Measurements from ENCODE around the gene MS4A15.

MS4A15 gene

DNA sequence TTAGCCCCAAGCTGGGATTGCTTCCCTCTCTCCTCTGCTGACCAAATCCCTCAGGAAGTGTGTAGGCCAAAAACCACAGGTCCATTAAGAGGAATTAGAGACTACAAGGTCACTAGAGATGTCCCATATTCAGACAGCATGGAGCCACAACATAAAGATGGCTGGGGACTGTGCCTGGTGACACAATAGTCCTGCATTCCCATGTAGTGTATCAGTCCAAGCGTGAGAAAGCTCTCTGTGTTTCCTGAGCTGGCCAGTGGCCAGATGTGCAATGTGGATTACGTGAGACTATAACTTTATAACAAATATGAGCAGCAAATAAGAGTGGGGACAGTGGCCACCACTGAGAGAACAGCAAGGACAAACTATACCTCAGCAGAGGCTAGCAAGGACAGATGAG lies 20.9 kb downstream of the MS4A15 start:
- no peak for DNase-seq (ENCODE audit: low read depth)

DNA sequence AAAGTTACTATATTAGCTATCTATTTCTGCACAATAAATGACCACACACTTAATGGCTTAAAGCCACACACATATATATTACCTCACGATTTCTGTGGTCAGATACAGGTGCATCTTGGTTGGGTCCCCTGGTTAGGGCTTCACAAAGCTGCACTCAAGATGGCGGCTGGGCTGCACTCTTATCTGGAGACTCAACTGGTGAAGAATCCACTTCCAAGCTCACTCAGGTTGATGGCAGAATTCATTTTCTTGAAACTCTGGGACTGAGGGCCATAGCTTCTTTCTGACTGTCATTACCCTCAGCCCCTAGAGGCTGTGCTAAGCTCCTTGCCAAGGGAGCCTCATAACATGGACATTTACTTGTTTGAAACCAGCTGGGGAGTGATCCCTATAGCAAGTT lies 23.4 kb downstream of the MS4A15 start:
- DNase-seq (ENCODE audit: low read depth), result no peak

DNA sequence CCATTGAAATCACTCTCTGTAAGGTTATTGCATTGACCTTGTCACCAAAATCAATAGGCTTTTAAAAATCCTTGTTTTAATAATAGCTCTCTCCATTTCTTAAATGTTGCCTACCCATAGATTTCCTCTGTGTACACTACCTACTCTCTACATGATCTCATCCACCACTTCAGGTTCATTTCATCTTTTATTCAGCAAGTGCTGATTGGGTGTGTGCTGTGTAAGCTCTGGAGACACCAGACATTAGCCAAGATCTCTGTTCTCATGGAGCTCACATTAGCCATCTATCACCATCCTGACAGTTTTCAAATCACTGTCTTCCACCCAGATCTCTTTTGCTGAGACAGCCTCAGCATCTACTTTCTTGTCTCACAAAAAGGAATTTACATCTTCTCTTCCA lies 24.1 kb downstream of the MS4A15 start:
- DNase-seq (ENCODE audit: low read depth), result no peak

DNA sequence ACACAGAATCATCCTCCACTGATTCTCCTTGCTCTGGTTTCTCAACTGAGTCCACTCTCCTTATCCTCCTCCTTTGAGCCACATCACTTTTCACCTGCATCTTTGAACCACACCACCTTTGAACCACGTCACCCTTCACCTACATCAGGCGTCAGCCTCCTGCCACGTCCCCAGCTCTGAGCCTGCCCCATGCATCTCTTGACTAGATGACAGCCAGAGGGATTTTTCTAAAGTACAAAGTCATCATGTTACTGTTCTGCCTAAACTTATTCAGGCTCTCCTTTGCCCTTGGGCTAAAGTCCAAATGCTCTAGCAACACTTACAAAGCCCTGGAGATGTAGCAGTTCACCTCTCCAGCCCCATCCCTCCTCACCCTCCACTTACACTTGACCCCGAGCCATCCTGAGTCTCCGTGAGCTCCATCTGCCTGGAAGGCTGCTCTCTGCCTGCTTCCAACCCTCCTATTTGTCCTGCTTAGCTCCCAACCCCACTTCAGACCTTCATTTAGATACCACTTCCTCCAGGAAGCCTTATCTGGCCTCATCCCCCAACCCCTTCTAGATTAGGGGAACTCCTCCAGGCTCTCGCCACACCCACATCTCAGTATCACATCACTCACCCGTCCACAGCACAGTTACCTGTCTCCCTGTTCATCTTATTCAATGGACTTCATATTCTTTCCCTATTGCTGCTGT lies 24.8 kb downstream of the MS4A15 start:
- DNase-seq (ENCODE audit: low read depth), result no peak

DNA sequence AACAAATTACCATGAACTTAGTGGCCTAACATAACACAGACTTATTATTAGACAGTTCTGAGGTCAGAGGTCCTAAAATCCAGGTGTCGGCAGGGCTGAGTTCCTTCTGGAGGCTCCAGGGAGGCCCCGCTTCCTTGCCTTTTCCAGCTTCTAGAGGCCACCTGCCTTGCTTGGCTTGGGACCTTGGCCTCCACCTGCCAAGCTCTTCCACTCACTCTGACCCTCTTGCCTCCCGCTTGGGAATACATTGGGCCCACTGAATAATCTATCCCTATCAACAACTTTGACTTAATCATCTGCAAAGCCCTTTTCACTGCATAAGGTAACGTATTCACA lies 25.3 kb downstream of the MS4A15 start:
- no peak for DNase-seq (ENCODE audit: low read depth)

DNA sequence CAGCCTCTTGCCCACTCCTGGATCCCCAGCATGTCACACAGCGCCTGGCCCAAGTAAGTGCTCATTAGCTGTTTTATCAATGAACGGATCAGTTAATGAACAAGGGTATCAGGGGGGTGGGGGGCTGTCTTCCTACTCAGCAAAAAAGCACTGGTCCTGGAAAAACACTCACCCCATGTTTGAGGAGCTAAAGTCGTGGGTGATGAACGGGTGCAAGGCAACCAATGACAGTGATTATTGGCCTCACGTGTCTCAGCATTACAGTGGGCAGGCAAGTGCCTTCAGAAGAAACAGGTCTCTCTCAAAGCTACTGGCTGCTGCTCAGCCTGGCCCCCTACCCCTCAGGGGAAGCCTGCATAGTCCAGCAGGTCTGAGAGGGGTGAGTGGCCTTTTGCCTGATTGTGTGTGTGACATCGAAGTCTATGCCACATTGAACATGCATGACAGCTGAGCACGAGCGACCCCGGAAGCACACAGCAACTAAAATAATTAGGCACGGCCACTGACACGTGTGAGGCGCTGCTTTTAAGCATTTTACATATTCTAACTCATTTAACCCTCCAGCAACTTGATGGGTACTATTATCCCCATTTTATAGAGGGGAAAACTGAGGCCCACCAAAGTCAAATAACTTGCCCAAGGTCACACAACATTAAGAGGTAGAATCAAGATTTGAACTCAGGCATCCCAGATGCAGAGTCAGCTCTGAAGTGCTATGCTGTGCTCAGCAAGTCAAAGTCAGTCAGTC lies 25.9 kb downstream of the MS4A15 start:
- DNase-seq (ENCODE audit: low read depth), result no peak

DNA sequence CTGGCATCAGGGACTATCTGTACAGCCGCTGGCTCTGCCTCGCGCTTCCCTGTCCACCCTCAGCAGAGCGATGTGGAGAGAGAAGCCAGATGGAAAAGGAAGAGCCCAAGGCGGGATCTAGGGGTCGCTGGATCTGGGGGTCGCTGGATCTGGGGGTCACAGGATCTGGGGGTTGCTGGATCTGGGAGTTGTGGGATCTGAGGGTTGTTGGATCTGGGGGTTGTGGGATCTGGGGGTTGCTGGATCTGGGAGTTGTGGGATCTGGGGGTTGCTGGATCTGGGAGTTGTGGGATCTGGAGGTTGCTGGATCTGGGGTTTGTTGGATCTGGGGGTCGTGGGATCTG lies 26.4 kb downstream of the MS4A15 start:
- no peak for DNase-seq (ENCODE audit: low read depth)

DNA sequence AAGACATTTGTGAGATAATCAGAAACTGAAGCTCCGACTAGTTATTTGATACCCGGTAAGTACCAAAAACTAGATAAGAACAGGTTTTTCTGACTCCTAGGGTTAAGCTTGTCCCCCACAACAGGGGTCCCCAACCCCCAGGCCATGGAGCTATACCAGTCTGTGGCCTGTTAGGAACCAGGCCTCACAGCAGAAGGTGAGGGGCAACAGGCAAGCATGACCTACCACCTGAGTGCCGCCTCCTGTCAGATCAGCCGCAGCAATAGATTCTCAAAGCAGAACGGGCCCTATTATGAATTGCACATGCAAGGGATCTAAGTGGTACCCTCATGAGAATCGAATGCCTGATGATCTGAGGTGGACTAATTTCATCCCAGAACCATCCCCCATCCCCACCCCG lies 27.2 kb downstream of the MS4A15 start:
- DNase-seq (ENCODE audit: low read depth), result no peak

DNA sequence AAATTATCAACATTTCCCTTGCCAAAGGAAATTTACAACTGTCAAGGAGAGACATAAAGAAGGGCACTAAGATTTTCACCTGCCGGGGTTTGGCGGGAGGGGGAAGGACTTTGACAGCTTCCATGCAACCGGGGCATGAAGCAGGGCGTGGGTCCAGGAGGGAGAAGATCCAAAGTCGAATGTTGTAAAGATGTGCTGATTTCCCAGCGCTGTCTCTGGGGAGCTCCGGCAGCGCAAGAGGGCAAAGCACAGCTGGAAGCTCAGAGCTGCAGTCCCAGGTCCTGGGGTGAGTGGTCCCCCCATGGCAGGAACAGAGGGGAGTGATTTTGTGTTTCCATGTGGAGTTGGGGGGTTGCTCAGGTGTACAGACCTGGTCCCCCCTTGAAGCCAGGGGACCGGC lies 28.5 kb downstream of the MS4A15 start, which contains the start of gene MS4A10:
TSS of gene MS4A10 (plus strand) at position 198 of the 400 bp plus-strand sequence. CDS start 5,003 bp downstream, outside the sequence.
- DNase-seq (ENCODE audit: low read depth), result no peak

DNA sequence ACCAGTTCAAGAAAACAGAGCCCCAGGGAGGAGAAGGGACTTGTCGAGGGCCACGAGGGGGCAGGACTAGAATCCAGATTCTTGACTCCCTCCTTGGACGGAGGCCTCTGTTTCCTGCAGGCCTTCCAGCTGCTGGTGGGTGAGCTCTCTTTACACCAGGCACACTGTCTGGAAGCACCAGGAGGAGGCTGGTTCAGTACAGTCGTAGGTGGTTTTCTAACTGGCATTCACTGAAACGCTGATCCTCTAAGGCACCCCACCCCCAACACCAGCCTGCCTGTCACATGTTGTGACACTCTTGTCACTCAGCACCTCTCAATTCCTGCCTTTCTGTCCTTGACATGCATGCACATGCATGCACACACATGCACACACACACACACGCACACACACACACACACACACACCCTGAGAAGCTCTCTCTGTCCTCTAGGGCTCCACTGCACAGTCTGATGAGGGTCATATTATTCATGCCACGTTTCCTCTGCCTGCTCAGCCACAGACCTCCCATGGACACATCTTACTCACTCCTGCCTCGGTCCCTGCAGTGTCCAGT lies 29.2 kb downstream of the MS4A15 start:
- DNase-seq (ENCODE audit: low read depth), result no peak

DNA sequence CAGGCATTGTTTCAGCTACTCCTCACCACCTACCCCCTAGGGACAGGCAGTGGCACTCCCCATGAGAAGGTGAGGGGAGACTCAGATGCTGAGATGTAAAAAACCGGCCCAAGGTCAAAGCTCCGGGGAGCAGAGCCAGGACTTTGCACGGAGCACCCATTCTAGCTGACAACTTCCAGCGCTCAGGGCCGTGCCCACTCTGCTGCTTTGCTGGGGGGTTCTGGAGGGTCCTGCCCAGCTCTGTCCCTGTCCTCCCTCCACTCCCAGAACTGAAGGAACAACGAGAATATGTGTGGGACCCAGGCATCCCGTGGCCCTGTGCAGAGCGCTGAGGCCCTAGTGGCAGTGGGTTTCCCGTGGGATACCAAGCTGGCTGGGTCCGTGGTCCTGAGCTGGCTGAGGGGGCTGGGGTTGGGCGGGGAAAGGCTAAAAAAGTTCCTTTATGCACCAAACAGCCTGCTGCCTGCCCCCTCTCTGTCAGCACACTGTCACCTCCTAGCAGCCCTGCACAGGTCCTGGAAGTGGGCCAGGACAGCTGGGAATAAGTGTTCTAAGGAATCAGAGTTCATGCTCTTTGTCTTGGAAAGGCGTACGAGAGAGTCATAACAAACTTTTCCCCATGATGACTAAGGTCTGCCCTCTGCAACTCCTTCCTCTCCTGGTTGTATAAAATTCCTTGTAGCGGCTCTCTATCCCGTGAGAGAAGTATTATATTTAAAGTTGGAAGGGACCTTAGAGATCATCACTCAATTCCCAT lies 30.3 kb downstream of the MS4A15 start:
- DNase-seq (ENCODE audit: low read depth), result no peak

DNA sequence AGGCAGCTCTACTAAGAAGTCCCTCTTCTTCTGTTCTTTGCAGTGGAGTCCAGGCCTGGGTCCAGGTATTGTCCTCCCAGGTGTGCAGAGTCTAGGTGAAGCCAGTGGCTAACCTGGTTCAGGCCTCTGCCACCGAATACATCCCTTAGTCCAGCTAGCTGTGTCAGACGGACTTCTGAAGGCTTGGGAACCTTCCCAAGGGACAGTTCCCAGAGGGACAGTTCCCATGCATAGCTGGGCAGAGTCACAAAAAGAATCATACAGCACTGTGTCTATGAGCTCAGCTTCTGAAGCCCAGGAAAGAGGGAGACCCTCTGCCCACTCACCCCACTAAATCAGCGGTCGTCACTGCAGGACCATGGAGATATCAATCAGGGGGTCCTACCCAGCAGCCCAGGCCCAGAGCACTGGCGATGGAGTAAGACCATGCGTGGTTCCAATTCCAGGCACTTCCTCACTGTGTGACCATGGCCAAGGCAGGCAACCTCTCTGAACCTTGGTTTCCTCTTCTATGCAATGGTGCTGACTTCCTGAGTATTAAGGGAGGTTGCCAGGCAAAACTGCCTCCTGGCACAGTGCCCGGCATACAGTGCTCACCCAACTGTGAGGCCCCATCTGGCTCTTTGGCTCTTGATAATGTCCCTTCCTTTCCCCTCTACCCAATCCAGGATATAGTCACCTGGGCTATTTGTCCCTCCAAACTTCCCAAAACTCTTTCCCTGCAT lies 31.9 kb downstream of the MS4A15 start:
- DNase-seq (ENCODE audit: low read depth), result no peak

DNA sequence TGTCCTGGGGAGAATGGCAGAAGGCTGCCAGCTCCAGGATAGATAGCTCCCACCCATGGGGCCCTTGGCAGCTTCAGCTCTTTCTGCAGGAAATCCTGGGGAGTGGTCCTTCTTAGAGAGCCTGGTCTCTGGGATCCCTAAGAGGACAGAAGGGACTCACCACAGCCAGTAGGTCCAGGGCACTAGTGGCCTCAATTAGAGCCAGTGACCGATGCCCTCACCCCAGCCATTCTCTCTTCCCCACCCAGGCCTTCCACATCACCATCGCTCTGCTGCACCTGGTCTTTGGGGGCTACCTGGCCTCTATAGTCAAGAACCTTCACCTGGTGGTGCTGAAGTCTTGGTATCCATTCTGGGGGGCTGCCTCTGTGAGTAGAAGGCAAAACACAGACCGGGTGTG lies 34.1 kb downstream of the MS4A15 start:
- DNase-seq (ENCODE audit: low read depth), result no peak

DNA sequence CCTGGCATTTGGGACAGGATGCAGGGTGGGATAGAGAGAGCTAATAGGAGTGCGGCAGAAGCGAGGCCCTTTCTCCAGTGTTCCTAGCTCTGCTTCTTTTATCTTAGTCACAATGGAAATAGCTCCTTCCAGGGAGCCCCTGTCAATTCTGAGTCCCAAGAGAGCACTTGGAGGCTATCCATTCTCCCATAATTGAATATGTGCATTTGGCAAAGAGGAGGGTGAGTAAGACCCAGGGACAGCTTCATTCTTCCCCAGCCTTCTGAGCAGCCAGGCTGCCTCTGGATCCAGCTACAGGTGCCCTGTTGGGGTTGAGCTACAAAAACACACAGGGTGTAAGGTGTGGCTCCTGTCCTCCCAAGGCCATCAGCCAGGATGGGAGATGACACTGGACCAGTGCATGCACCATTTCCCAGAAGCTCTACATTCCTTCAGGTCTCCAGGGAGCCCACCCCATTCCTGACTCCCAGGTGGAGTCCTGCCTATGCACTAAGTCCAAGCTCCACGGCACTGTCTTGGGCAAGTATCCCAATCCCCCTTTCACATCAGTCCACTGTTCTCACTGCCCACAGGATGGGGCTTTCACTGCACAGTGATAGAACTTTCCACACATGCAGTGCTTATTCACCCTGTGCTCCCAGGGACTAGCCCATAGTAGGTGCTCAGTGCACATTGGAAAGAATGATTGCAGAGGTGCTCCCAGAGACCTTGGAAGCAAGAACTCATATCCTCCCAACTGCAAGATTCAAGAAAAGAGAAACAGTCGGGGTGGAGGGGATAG lies 34.7 kb downstream of the MS4A15 start:
- no peak for DNase-seq (ENCODE audit: low read depth)

DNA sequence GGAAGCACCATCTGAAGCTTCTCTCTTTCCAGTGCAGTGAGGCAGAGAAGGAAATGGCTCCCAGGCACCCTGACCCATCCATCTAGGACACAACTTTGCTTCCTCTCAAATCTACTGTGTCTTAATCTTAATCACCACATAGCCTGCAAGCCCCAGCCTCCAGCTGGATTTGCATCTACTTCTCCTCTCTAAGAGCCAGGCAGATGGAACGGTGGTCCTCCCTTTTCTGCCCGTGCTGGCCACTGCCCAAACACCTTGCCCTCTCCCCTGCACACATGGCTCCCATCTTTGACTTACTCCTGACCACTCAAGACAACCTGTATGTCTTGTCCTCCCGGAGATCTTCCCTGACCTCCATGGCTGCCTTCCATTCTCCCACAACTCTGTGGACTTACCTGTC lies 35.9 kb downstream of the MS4A15 start:
- no peak for DNase-seq (ENCODE audit: low read depth)

DNA sequence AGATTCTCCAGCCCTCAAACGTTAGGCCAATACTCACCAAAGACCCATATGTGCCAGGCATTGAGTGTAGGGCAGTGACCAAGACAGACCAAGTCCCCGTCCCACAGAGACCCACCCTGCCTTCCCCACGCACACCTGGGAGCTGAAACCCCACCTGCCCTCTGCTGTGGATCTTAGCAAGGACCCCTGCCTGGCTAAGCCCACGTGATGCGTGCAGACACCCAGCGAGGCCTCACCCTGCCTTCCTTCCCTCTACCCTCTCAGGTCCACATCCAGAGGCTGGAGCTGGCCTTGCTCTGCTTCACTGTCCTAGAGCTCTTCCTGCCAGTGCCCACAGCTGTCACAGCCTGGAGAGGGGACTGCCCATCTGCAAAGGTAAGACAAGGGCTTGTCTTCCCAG lies 38.6 kb downstream of the MS4A15 start:
- no peak for DNase-seq (ENCODE audit: low read depth)

DNA sequence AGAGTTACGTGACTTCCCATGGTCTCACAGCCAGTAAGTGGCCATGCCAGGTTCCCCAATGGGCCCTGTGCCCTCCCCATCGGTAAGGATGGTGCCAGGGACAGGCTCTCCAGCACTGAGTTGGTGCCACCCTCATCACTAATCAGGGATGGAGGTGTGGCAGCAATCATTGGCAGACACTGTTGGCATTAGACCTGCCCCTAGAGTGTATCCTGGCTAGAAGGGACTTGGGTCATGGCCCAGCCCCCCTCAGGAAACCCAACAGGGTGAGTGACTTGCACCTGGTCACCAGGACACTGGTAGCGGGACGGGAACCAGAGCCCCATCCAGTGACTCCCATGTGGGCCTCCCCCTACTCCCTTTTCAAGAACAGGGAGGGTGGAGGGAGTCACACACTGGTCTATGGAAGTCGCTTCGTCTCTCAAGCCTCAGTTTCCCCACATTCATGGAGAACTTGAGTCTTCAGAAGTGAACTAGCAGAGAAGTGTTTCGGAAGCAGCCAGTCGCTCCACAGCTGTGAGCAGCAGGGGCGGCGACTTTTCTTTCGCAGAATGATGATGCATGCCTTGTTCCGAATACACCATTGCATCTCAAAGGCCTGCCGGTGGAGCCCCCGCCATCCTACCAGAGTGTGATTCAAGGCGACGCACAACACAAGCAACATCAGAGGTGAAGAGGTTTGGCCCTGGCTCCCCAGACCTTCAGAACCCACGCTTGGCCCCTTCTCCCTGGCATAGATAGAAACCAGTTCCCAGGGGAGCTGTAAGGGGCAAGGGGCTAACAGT lies 41.4 kb downstream of the MS4A15 start:
- DNase-seq (ENCODE audit: low read depth), result no peak

DNA sequence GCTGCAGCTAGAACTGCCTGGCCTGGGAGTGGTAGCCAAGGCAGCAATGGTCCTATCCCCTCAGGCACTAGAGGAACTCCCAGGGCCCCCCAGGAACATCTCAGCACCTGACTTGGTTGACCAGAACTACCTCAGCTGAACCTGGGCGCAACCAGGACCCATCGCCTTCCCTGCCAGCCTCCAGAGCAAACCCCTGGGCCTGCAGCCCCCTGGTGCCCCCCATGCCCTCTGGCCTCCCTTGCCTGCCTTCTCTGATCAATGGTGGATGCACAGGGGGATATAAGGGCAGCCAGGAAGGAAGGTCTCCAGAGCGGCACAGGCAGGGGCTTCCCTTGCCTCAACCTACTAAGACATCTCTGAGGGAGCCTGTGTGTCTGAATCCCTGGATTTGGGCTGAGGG lies 42.0 kb downstream of the MS4A15 start:
- no peak for DNase-seq (ENCODE audit: low read depth)

DNA sequence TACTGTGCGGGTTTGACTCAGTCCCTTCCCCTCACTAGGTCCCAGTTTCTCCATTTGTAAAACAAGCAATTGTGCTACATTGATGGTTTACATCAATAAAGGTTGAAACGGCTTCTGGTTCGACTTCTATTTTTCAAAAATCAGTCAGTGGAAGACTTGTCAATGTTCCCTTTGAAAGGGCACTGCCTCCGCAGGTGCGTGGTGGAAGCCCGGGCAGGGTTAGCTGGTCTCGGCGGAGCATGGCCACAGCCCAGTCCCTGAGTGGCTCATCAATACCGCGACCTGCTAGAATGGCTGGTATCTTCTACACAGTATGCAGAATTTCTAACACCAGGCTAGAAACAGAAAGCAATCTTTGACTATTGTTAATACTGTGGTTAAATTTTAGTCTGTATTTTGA lies 44.5 kb downstream of the MS4A15 start:
- DNase-seq (ENCODE audit: low read depth), result no peak

DNA sequence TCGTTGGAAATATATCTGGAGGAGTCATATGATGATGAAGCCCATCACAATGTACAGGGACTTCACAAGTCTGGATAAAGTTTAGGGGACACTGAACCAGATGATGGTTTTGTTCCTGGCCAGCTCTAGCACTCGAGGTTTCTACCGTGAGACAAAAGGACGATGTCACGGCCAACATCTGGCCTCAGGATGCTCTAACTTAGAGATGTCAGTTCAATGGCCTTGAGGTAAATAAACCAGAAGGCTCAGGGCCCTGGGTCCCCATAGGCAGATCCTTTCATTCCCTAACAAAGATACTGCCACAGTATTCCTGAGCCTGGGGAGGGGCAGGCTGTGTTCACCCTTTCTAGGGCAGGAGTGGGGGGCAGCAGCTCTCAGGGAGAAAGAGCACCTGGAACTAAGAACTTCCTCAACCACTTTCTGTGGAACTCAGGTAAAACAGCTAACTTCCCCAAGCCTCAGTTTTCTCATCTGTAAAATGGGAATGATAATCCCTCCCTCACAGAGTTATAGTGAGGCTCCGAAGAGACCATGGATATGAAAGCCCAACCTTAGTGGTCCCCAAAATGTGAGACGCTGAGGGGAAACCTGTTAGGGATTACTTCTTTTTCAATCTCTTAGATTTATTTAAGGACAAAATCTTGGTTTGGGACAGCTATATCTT lies 46.7 kb downstream of the MS4A15 start:
- DNase-seq (ENCODE audit: low read depth), result no peak

Measured in T-helper 22 cell (primary cell).